PC-9 (cell line): ENCODE data around the gene FGD5.

Source experiments
- EZH2 ChIP-seq: fragments of 200-600 bp; sonication (generic); IDR thresholded peaks from 2 replicates; pipeline ENCODE4 v1.8.0; 2017; ENCODE audit warnings: antibody characterized with exemption, low read depth
- TF ChIP-seq, protein P1 (sequence below): fragments of 200-600 bp; sonication (generic); conservative IDR thresholded peaks from 2 replicates; pipeline ENCODE4 v1.6.1; 2017; ENCODE audit warnings: mixed run types, antibody characterized with exemption, mild to moderate bottlenecking, moderate library complexity

DNA sequence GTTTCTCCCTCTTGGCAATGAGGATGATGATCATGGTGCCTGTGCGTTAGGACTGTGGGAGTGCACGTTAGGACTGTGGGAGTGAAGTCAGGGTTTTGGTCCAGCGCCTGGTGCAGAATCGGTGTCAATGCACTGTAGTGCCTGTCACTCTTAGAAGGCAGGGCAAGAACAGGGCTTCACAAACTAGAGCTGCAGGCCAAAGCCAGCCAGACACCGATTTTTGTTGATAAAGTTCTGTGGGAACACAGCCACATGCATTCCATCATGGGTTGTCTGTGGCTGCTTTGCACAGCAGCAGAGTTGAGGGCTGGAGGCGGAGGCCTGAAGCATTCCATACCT, 96.0 kb downstream of the FGD5 start:
- no peak for TF ChIP-seq EZH2
- TF ChIP-seq, protein P1, sequence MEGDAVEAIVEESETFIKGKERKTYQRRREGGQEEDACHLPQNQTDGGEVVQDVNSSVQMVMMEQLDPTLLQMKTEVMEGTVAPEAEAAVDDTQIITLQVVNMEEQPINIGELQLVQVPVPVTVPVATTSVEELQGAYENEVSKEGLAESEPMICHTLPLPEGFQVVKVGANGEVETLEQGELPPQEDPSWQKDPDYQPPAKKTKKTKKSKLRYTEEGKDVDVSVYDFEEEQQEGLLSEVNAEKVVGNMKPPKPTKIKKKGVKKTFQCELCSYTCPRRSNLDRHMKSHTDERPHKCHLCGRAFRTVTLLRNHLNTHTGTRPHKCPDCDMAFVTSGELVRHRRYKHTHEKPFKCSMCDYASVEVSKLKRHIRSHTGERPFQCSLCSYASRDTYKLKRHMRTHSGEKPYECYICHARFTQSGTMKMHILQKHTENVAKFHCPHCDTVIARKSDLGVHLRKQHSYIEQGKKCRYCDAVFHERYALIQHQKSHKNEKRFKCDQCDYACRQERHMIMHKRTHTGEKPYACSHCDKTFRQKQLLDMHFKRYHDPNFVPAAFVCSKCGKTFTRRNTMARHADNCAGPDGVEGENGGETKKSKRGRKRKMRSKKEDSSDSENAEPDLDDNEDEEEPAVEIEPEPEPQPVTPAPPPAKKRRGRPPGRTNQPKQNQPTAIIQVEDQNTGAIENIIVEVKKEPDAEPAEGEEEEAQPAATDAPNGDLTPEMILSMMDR, result no peak
